ENCODE measurements around the gene TP73. TPM values are rescaled to one million over a fixed set of nuclear protein-coding genes. Genes with fewer than 3 reads are reported as not detected.
A peak's percentile ranks its signal among the peaks of the same experiment; 100 is the strongest.

The TP73 gene
- total RNA-seq, 1 experiment from 2014 or later: 2.6 TPM

DNA sequence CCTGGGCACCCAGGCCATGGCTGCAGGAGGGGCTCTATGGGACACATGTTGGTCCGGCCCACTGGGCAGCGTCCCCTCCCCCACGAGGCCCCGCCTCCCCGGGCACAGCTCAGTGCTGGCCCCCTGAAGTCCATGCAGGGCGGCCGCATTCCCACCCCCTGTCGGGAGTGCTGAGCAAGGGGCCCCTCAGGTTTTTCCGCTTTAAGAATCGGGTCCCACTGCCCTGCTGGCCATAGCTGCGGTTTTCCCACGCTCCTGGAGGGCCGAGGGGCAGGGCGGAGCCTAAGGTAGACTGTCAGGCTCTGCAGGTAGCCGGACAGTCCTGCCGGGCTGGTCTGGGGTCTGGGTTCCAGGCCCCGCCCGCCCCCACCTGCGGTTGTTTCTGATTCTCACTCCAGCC lies 56.5 kb downstream of the TP73 start:
- ChIA-PET CTCF (no interaction called here), POLR2A (ENCODE audit: unreplicated experiment) (interaction anchor here (0.5 kb wide), 1 partner anchor 9 kb away, joined by 5 read pairs; no protein-coding TSS in a partner anchor)
- peak; percentile 29 for ATAC-seq
- Histone ChIP-seq H3K27ac (ENCODE audit: low read length) (no peak overlapping the region), H3K27me3 (ENCODE audit: low read length) (peaks cover 52% of the 10 kb centered on the region), H3K4me1 (ENCODE audit: insufficient read depth, low read length) (peaks cover 15% of the 10 kb centered on the region), H3K9ac (ENCODE audit: low read length) (no peak overlapping the region), H2AFZ (ENCODE audit: low read length) (no peak overlapping the region), H3K79me2 (ENCODE audit: low read length) (no peaks in the 10 kb centered on the region), H3K9me2 (replicated peaks; ENCODE audit: low read length) (no peaks in the 10 kb centered on the region), H3K4me2 (ENCODE audit: low read length) (peak overlapping the region; percentile 63), H4K20me1 (ENCODE audit: low read length) (peaks cover 6% of the 10 kb centered on the region; the same call in 1 of the 2 replicates), H3K36me3 (ENCODE audit: low read depth, low read length) (no peaks in the 10 kb centered on the region), H3F3A (ENCODE audit: low read length, unreplicated experiment) (no peaks in the 10 kb centered on the region), H3K4me3 (ENCODE audit: low read length) (no peak overlapping the region), H3K9me3 (ENCODE audit: low read length) (no peaks in the 10 kb centered on the region)
- no peak for TF ChIP-seq EZH2phosphoT487 (IDR thresholded peaks at IDR 0.05; ENCODE audit: borderline replicate concordance, low read length)
- TF ChIP-seq, protein P1, sequence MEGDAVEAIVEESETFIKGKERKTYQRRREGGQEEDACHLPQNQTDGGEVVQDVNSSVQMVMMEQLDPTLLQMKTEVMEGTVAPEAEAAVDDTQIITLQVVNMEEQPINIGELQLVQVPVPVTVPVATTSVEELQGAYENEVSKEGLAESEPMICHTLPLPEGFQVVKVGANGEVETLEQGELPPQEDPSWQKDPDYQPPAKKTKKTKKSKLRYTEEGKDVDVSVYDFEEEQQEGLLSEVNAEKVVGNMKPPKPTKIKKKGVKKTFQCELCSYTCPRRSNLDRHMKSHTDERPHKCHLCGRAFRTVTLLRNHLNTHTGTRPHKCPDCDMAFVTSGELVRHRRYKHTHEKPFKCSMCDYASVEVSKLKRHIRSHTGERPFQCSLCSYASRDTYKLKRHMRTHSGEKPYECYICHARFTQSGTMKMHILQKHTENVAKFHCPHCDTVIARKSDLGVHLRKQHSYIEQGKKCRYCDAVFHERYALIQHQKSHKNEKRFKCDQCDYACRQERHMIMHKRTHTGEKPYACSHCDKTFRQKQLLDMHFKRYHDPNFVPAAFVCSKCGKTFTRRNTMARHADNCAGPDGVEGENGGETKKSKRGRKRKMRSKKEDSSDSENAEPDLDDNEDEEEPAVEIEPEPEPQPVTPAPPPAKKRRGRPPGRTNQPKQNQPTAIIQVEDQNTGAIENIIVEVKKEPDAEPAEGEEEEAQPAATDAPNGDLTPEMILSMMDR (conservative IDR thresholded peaks at IDR 0.05; ENCODE audit: low read depth, low read length): no peak
- TF ChIP-seq EZH2 (IDR thresholded peaks at IDR 0.05; ENCODE audit: low read length, unreplicated experiment): no peak
- intact Hi-C loops (cut with micrococcal nuclease): no loop called here
- peak; percentile 61 for DNase-seq
- BruUV-seq (replicated peaks): no TSS peak

DNA sequence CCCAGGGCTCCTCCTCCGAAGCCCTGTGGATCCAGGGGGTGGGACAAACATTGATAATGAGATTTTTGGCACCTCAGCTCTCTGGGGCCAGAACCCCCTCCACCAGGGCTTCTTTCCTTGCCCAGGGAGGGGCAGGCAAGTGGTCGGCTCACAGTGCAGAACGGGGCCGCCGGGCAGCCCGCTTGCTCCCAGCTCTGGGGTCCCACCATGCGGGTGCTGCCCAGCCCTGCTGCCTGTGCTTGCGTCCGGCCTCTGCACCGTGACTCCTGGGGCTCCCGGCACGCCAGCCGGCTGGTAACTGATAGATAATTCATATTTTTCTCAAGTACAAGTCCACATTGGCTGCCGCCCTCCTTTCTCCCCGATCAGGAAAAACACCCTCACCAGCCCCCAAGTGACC lies 57.9 kb downstream of the TP73 start:
- H3K9me3 ChIP-seq (ENCODE audit: low read length): no peaks in the 10 kb centered on the region
- H3K27ac ChIP-seq (ENCODE audit: low read length): no peak overlapping the region
- no TSS peak for BruUV-seq (replicated peaks)
- H3K9me2 ChIP-seq (replicated peaks; ENCODE audit: low read length): no peaks in the 10 kb centered on the region
- H3K9ac ChIP-seq (ENCODE audit: low read length): no peak overlapping the region
- ATAC-seq (no peak), DNase-seq (no peak)
- ChIA-PET POLR2A (ENCODE audit: unreplicated experiment) (no interaction called here), CTCF (no interaction called here)
- H2AFZ ChIP-seq (ENCODE audit: low read length): no peak overlapping the region
- H3K4me1 ChIP-seq (ENCODE audit: insufficient read depth, low read length): peaks cover 11% of the 10 kb centered on the region
- TF ChIP-seq, protein P1 (conservative IDR thresholded peaks at IDR 0.05; ENCODE audit: low read depth, low read length): no peak
- TF ChIP-seq EZH2phosphoT487 (IDR thresholded peaks at IDR 0.05; ENCODE audit: borderline replicate concordance, low read length) (no peak), EZH2 (IDR thresholded peaks at IDR 0.05; ENCODE audit: low read length, unreplicated experiment) (no peak)
- no peaks in the 10 kb centered on the region for H3K36me3 ChIP-seq (ENCODE audit: low read depth, low read length)
- H3F3A ChIP-seq (ENCODE audit: low read length, unreplicated experiment): no peaks in the 10 kb centered on the region
- H4K20me1 ChIP-seq (ENCODE audit: low read length): peaks cover 6% of the 10 kb centered on the region; the same call in 1 of the 2 replicates
- H3K4me2 ChIP-seq (ENCODE audit: low read length): no peak overlapping the region
- intact Hi-C loops (cut with micrococcal nuclease): no loop called here
- H3K27me3 ChIP-seq (ENCODE audit: low read length): peaks cover 65% of the 10 kb centered on the region
- no peaks in the 10 kb centered on the region for H3K79me2 ChIP-seq (ENCODE audit: low read length)
- no peak overlapping the region for H3K4me3 ChIP-seq (ENCODE audit: low read length)

DNA sequence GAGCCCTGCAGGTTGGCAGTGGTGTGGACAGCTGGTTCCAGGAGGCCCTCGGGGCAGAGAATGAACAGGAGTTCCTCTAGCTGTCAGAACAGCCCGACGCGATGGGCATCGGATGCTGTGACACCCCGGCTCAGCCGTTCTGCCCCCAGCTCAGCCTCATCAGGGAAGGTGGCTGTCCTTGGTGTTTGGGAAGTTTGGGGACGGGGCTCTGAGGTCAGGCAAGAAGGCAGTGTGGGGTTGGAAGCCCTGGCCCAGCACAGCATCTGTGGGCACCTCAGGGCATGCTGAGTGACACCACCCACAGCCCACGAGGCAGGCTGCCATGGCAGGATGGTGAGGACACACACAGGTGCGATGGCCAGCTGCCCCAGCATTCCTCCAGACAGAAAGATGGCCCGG lies 59.1 kb downstream of the TP73 start:
- no peak overlapping the region for H3K27ac ChIP-seq (ENCODE audit: low read length)
- no peak overlapping the region for H3K4me2 ChIP-seq (ENCODE audit: low read length)
- peaks cover 11% of the 10 kb centered on the region for H3K4me1 ChIP-seq (ENCODE audit: insufficient read depth, low read length)
- H4K20me1 ChIP-seq (ENCODE audit: low read length): peaks cover 6% of the 10 kb centered on the region; the same call in 1 of the 2 replicates
- no peak overlapping the region for H3K4me3 ChIP-seq (ENCODE audit: low read length)
- no peak for DNase-seq
- H3K9me3 ChIP-seq (ENCODE audit: low read length): no peaks in the 10 kb centered on the region
- H3K9me2 ChIP-seq (replicated peaks; ENCODE audit: low read length): no peaks in the 10 kb centered on the region
- no peak overlapping the region for H2AFZ ChIP-seq (ENCODE audit: low read length)
- ChIA-PET POLR2A (ENCODE audit: unreplicated experiment) (no interaction called here), CTCF (no interaction called here)
- no peaks in the 10 kb centered on the region for H3K36me3 ChIP-seq (ENCODE audit: low read depth, low read length)
- no peaks in the 10 kb centered on the region for H3K79me2 ChIP-seq (ENCODE audit: low read length)
- no peak for ATAC-seq
- H3K27me3 ChIP-seq (ENCODE audit: low read length): peaks cover 75% of the 10 kb centered on the region
- no TSS peak for BruUV-seq (replicated peaks)
- H3F3A ChIP-seq (ENCODE audit: low read length, unreplicated experiment): no peaks in the 10 kb centered on the region
- no peak for TF ChIP-seq EZH2 (IDR thresholded peaks at IDR 0.05; ENCODE audit: low read length, unreplicated experiment)
- TF ChIP-seq, protein P1 (conservative IDR thresholded peaks at IDR 0.05; ENCODE audit: low read depth, low read length): no peak
- no peak for TF ChIP-seq EZH2phosphoT487 (IDR thresholded peaks at IDR 0.05; ENCODE audit: borderline replicate concordance, low read length)
- H3K9ac ChIP-seq (ENCODE audit: low read length): no peak overlapping the region
- intact Hi-C loops (cut with micrococcal nuclease): no loop called here

Measured in PC-3 (cell line).